ENCODE results near the gene CDK7.
"Not testable (repeated sequence)": the region's sequence is repeated elsewhere in the genome, so short reads cannot be mapped to it uniquely, and the experiment has no call there.

CDK7 gene

GRCh38 chr5:69213513-69214215 lies 21.0 kb upstream of the CDK7 start:
- no peaks in the 10 kb centered on the region for H3K27me3 ChIP-seq (ENCODE audit: control insufficient read depth, insufficient read depth, low read length, poor library complexity, severe bottlenecking)
- peaks cover 20% of the 10 kb centered on the region for H3K36me3 ChIP-seq (ENCODE audit: control insufficient read depth, insufficient read depth, low read length)
- 95 to 96% methylated on average over 4 of the region's 4 CpGs for WGBS, 2 experiments
- no peaks in the 10 kb centered on the region for H3K4me1 ChIP-seq (ENCODE audit: control insufficient read depth, insufficient read depth, low read length)
- no peaks in the 10 kb centered on the region for H3K9me3 ChIP-seq (ENCODE audit: control insufficient read depth, low read length)
- H3K27ac ChIP-seq (ENCODE audit: insufficient read depth, low read depth, low read length, poor library complexity, severe bottlenecking): no peak overlapping the region
- no peak overlapping the region for H3K4me3 ChIP-seq (ENCODE audit: insufficient read depth, low read depth, low read length)

DNA sequence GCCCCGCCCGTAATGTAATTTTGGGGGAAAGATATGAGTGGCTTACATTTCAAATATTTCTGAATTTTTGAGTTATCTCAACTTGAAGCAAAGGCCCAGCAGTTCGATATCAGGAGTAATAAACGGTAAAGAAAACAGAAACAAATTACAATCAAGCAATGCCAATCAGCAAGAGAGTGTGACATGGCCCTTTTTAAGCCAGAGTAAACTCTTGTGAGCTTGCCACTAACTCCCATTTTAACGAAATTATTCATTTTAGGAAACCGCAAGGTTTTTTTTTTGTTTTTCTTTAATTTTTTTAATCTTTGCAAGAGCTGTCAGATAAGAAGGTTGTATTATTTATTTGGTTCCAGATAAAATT lies 17.6 kb upstream of the CDK7 start:
- whole genome bisulfite sequencing, 2 experiments: 81% methylated on average over 6 of the region's 6 CpGs
- no peaks in the 10 kb centered on the region for H3K4me1 ChIP-seq (ENCODE audit: control insufficient read depth, insufficient read depth, low read length)
- no peaks in the 10 kb centered on the region for H3K27me3 ChIP-seq (ENCODE audit: control insufficient read depth, insufficient read depth, low read length, poor library complexity, severe bottlenecking)
- no peaks in the 10 kb centered on the region for H3K9me3 ChIP-seq (ENCODE audit: control insufficient read depth, low read length)
- peak overlapping the region; percentile 85 for H3K4me3 ChIP-seq (ENCODE audit: insufficient read depth, low read depth, low read length)
- H3K36me3 ChIP-seq (ENCODE audit: control insufficient read depth, insufficient read depth, low read length): no peaks in the 10 kb centered on the region
- no peak overlapping the region for H3K27ac ChIP-seq (ENCODE audit: insufficient read depth, low read depth, low read length, poor library complexity, severe bottlenecking)

DNA sequence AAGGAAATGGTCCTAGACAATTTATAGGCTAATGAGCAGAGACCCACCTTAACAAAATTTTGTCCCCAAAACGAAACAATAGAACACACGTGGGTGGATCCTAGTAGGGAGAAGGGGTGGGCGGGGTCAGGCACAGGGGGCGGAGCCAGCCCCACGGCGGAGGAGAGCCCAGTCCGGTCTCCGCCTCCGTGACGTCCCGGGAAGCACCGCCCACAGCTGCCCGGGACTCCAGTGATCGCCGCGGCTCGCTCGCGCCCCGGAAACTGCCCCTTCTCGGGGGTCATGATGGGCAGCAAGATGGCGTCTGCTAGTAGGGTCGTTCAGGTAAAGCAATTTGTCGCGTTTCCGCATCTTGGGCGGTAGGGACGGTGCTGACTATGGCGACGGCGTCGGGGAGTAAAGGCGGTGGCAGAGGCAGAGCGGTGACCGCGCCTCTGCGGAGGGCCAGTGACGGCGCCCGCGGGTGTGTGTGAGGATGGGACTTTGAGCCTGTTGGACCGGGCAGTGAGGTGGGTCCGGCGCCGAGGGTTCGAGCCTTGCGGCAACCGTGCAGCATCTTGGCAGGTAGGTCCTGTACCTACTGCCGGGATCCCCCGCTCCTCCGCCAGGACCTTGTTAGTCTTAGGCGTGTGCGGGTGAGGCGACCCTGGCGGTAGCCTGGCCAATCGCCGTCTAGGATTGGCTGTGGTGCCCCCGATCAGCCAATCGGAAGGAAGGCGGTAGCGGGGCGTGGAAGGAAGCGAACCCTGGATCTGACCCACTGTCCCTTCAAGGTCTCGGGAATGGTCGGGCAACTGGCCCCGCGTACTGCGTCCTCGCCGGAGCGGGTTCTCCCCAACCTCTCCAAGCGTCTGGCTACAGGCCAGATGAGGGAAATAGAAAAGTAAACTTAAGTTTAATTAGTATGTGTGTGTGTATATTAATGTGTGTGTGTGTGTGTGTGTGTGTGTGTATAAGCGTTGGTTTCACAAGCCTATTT lies 16.8 kb upstream of the CDK7 start:
- H3K4me1 ChIP-seq (ENCODE audit: control insufficient read depth, insufficient read depth, low read length): no peaks in the 10 kb centered on the region
- H3K36me3 ChIP-seq (ENCODE audit: control insufficient read depth, insufficient read depth, low read length): no peaks in the 10 kb centered on the region
- peak overlapping the region; percentile 85 for H3K4me3 ChIP-seq (ENCODE audit: insufficient read depth, low read depth, low read length)
- peak overlapping the region; percentile 71 for H3K27ac ChIP-seq (ENCODE audit: insufficient read depth, low read depth, low read length, poor library complexity, severe bottlenecking)
- 0 to 1% methylated on average over 72 to 73 of the region's 73 CpGs for WGBS, 2 experiments
- H3K27me3 ChIP-seq (ENCODE audit: control insufficient read depth, insufficient read depth, low read length, poor library complexity, severe bottlenecking): no peaks in the 10 kb centered on the region
- no peaks in the 10 kb centered on the region for H3K9me3 ChIP-seq (ENCODE audit: control insufficient read depth, low read length)

- Histone ChIP-seq H3K27me3 (ENCODE audit: control insufficient read depth, insufficient read depth, low read length, poor library complexity, severe bottlenecking) (no peaks in the 10 kb centered on the region), H3K27ac (ENCODE audit: insufficient read depth, low read depth, low read length, poor library complexity, severe bottlenecking) (no peak overlapping the region), H3K4me1 (ENCODE audit: control insufficient read depth, insufficient read depth, low read length) (no peaks in the 10 kb centered on the region), H3K36me3 (ENCODE audit: control insufficient read depth, insufficient read depth, low read length) (no peaks in the 10 kb centered on the region), H3K9me3 (ENCODE audit: control insufficient read depth, low read length) (no peaks in the 10 kb centered on the region), H3K4me3 (ENCODE audit: insufficient read depth, low read depth, low read length) (no peak overlapping the region)
Observed at GRCh38 chr5:69219939-69220338, 14.7 kb upstream of the CDK7 start.

DNA sequence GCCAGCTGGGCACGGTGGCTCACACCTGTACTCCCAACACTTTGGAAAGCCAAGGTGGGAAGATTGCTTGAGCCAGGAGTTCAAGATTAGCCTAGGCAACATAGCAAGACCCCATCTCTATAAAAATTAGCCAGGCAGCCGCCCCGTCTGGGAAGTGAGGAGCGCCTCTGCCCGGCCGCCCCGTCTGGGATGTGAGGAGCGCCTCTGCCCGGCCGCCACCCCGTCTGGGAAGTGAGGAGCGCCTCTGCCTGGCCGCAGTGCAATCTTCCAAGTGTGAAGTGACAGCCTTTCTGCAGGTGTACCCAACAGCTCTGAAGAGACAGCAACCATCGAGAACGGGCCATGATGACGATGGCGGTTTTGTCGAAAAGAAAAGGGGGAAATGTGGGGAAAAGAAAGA lies 14.3 kb upstream of the CDK7 start:
- H3K9me3 ChIP-seq (ENCODE audit: control insufficient read depth, low read length); H3K36me3 ChIP-seq (ENCODE audit: control insufficient read depth, insufficient read depth, low read length); H3K27ac ChIP-seq (ENCODE audit: insufficient read depth, low read depth, low read length, poor library complexity, severe bottlenecking); H3K27me3 ChIP-seq (ENCODE audit: control insufficient read depth, insufficient read depth, low read length, poor library complexity, severe bottlenecking); H3K4me3 ChIP-seq (ENCODE audit: insufficient read depth, low read depth, low read length); H3K4me1 ChIP-seq (ENCODE audit: control insufficient read depth, insufficient read depth, low read length): not testable (repeated sequence)
- WGBS, 2 experiments: 92 to 95% methylated on average over 16 to 17 of the region's 18 CpGs

DNA sequence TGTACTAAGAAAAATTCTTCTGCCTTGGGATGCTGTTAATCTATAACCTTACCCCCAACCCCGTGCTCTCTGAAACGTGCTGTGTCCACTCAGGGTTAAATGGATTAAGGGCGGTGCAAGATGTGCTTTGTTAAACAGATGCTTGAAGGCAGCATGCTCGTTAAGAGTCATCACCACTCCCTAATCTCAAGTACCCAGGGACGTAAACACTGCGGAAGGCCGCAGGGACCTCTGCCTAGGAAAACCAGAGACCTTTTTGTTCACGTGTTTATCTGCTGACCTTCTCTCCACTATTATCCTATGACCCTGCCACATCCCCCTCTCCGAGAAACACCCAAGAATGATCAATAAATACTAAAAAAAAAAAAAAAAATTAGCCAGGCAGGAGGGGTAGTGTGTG lies 13.9 kb upstream of the CDK7 start:
- H3K27ac ChIP-seq (ENCODE audit: insufficient read depth, low read depth, low read length, poor library complexity, severe bottlenecking); H3K27me3 ChIP-seq (ENCODE audit: control insufficient read depth, insufficient read depth, low read length, poor library complexity, severe bottlenecking); H3K9me3 ChIP-seq (ENCODE audit: control insufficient read depth, low read length); H3K36me3 ChIP-seq (ENCODE audit: control insufficient read depth, insufficient read depth, low read length); H3K4me1 ChIP-seq (ENCODE audit: control insufficient read depth, insufficient read depth, low read length); H3K4me3 ChIP-seq (ENCODE audit: insufficient read depth, low read depth, low read length): not testable (repeated sequence)
- 86 to 98% methylated on average over 5 of the region's 9 CpGs for WGBS, 2 experiments

GRCh38 chr5:69224520-69224919 lies 10.2 kb upstream of the CDK7 start:
- Histone ChIP-seq H3K36me3 (ENCODE audit: control insufficient read depth, insufficient read depth, low read length) (peaks cover 6% of the 10 kb centered on the region), H3K9me3 (ENCODE audit: control insufficient read depth, low read length) (no peaks in the 10 kb centered on the region), H3K4me3 (ENCODE audit: insufficient read depth, low read depth, low read length) (no peak overlapping the region), H3K27ac (ENCODE audit: insufficient read depth, low read depth, low read length, poor library complexity, severe bottlenecking) (no peak overlapping the region), H3K4me1 (ENCODE audit: control insufficient read depth, insufficient read depth, low read length) (no peaks in the 10 kb centered on the region), H3K27me3 (ENCODE audit: control insufficient read depth, insufficient read depth, low read length, poor library complexity, severe bottlenecking) (no peaks in the 10 kb centered on the region)
- WGBS, 2 experiments: 95% methylated on average over 8 of the region's 8 CpGs

- WGBS, 2 experiments: 96 to 97% methylated on average over 4 of the region's 4 CpGs
- Histone ChIP-seq H3K4me3 (ENCODE audit: insufficient read depth, low read depth, low read length) (no peak overlapping the region), H3K9me3 (ENCODE audit: control insufficient read depth, low read length) (no peaks in the 10 kb centered on the region), H3K27ac (ENCODE audit: insufficient read depth, low read depth, low read length, poor library complexity, severe bottlenecking) (no peak overlapping the region), H3K36me3 (ENCODE audit: control insufficient read depth, insufficient read depth, low read length) (peaks cover 6% of the 10 kb centered on the region), H3K27me3 (ENCODE audit: control insufficient read depth, insufficient read depth, low read length, poor library complexity, severe bottlenecking) (no peaks in the 10 kb centered on the region), H3K4me1 (ENCODE audit: control insufficient read depth, insufficient read depth, low read length) (no peaks in the 10 kb centered on the region)
Observed at GRCh38 chr5:69225860-69226259, 8.8 kb upstream of the CDK7 start.

- Histone ChIP-seq H3K36me3 (ENCODE audit: control insufficient read depth, insufficient read depth, low read length) (peaks cover 6% of the 10 kb centered on the region), H3K4me1 (ENCODE audit: control insufficient read depth, insufficient read depth, low read length) (no peaks in the 10 kb centered on the region), H3K4me3 (ENCODE audit: insufficient read depth, low read depth, low read length) (no peak overlapping the region), H3K27ac (ENCODE audit: insufficient read depth, low read depth, low read length, poor library complexity, severe bottlenecking) (no peak overlapping the region), H3K9me3 (ENCODE audit: control insufficient read depth, low read length) (no peaks in the 10 kb centered on the region), H3K27me3 (ENCODE audit: control insufficient read depth, insufficient read depth, low read length, poor library complexity, severe bottlenecking) (no peaks in the 10 kb centered on the region)
- 93 to 97% methylated on average over 2 of the region's 2 CpGs for WGBS, 2 experiments
Observed at GRCh38 chr5:69230181-69230580, 4.5 kb upstream of the CDK7 start.

GRCh38 chr5:69231281-69231680 lies 3.4 kb upstream of the CDK7 start:
- Histone ChIP-seq H3K27ac (ENCODE audit: insufficient read depth, low read depth, low read length, poor library complexity, severe bottlenecking) (no peak overlapping the region), H3K4me3 (ENCODE audit: insufficient read depth, low read depth, low read length) (no peak overlapping the region), H3K9me3 (ENCODE audit: control insufficient read depth, low read length) (no peaks in the 10 kb centered on the region), H3K27me3 (ENCODE audit: control insufficient read depth, insufficient read depth, low read length, poor library complexity, severe bottlenecking) (no peaks in the 10 kb centered on the region), H3K4me1 (ENCODE audit: control insufficient read depth, insufficient read depth, low read length) (no peaks in the 10 kb centered on the region), H3K36me3 (ENCODE audit: control insufficient read depth, insufficient read depth, low read length) (peaks cover 6% of the 10 kb centered on the region)
- WGBS, 2 experiments: 94 to 98% methylated on average over 6 of the region's 6 CpGs

Data from ectodermal cell (in vitro differentiated cells).